Measurements from ENCODE around the gene KIT.

The KIT gene

DNA sequence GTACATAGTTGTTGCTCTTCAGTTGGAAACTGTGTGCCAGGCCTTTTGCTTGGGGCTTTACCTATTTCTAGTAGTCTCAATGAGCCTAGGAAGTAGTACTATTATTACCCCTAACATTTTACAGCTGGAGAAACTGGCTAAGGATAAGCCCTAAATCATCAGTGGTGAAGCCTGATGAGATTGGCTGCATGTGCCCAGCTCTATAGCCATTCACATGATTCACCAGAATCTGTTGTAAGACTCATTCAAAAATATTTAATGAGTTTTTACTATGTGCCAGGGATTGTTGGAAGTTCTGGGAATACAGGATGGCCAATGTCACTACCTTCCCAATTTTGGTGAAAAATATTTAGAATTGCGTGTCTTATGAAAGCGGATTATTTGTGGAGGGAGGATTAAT, 2.8 kb downstream of the KIT start:
- no peak for DNase-seq (ENCODE audit: low read depth in 2 of 2)

DNA sequence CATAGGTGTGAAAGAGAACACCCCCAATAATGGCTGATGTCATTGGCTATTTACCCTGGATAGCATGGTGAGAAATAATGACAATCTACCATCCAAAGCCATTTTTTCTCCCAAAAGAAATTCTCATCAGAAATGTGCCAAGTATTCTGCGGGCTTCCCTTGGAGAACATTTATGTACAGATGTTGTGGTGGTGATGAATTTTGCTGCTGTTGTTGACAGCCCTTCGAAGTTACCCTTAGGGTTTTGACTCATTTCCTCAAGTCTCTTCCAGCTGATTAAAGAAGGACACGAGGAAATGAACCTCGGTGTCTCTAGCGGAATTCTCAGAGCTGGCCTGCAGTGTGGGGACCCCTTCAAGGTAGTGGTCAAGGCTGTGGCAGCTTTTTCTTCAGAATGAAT, 3.4 kb downstream of the KIT start:
- DNase-seq (ENCODE audit: low read depth in 2 of 2) = peak; percentile 41 to 55

DNA sequence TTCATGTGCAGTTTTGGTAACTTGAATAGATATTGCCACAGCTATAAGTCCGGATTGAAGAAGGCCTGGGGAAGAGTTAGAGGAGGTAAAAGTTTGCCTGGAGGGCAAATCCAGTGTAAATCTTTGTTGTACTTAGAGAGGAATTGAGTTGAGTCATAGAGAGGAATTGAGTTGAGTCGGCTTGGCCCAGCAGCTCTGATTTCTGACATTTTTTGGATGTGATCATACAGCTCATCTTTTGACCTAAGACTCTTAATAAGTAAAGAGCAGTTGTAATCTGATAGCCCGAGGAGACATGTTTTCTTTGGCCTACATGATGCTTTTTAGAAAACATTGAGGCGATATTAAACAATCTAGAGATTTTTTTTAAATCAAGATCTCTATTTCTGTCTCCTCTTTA, 3.9 kb downstream of the KIT start:
- DNase-seq (ENCODE audit: low read depth in 2 of 2) = peak; percentile 83 to 84

DNA sequence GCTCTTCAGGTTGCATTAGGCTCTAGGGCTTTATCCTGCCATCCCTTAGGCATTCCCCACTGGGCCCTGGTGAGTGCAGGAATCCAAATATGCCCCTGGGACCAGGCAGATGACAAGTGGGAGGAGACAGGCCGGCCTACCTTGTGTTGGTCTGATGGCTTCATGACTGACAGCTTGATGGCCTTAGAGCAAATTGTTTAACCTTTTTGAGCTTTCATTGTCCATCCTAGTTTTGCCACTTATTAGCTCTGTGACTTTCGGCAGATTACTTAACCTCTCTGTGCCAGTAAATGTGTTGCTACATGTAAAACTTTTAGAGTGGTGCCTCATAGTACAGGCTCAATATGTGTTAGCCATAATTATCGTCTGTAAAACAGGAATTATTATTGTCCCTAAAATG, 4.4 kb downstream of the KIT start:
- DNase-seq (ENCODE audit: low read depth in 2 of 2) = no peak

DNA sequence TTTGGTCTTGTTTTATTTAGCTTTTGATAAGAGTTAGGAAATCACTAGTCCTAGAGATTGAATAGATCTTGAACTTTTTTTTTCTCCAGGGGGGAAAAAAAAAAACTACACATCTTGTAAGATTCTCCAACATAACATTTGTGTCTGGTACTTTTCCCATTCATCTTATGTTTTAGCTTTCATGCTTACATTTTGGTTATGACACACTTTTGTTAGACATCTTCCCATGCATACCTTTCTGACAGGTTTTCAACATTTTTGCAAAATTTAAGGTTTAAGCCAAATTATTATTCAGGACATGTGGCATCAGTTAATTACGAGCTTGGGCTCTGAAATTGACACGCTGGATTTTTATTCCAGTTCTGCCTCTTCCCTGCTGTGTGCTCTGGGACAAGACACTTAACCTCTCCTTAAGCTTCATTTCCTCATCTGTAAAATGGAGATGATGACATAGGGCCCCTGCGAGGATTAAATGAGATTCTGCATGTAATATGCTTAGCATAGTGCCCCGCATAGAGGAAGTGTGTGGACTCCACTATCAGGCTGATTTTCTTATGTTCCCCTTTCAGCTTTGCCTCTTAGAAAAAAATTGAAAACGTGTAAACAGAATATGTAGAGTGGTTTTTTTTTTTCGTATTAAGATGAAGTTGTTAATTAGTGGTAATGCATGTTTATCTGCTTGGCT, 5.3 kb downstream of the KIT start:
- DNase-seq (ENCODE audit: low read depth in 2 of 2) = peak in 1 of 2 experiments; percentile 29

DNA sequence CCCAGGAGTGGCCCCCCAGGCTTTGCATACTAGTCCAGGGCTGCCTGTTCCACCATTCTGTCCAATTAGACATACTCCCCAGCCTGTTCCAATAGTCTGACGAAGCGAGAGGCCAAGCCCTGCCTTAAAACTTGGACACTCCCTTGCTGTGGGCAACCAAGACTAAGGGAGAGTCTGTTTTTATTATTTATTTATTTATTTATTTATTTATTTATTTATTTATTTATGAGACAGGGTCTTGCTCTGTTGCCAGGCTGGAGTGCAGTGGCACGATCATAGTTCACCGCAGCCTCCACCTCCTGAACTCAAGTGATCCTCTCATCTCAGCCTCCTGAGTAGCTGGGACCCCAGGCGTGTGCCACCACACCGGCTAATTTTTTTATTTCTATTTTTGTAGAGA, 6.6 kb downstream of the KIT start:
- no peak for DNase-seq (ENCODE audit: low read depth in 2 of 2)

DNA sequence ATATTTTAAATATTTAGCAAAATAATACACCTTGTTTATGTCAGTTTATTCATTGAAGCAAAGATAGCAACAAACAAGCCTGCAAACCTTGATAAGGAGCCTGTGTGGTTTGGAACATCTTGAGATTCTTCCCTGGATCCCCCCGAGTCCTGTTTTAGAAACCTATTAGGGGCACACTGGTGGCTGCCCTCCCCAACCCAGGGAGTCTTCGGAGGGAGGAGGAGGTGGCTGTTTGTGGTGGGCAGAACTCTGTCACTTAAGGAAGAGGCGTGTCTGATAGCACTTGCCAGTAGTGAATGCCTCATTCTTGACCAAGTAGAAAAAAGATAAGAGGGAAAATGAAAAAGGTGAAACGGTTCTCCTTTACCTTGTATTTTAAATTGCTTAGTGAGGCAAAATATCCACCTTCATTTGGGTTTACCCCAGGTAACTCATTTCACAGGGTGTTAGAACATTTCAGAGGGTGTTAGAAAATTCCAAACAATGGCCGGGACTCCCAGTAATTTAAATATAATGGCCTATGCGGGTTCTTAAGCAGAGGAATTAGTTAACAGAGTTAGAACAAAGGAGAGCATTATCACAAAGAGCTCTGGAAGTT, 10.4 kb downstream of the KIT start:
- DNase-seq (ENCODE audit: low read depth in 2 of 2) = no peak

DNA sequence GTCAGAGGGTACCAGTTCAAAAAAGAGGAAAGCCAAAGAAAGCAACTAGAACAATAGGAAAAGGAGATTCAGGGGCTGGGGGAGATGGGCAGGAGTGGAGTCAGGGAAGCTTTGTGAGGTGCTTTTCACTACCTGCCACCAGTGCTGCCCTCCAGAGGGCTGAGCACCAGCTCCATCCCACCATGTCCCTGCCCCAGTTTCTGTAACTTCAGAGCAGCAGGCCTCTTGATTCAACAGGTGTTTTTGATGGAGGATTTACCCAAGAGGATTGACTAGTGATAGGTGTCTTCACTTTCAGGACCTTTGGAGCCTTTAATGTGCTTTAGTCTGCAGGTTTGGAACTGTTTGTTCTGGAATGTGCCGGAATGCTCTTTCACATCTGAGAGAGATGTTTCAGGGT, 12.1 kb downstream of the KIT start:
- DNase-seq (ENCODE audit: low read depth in 2 of 2) = no peak

DNA sequence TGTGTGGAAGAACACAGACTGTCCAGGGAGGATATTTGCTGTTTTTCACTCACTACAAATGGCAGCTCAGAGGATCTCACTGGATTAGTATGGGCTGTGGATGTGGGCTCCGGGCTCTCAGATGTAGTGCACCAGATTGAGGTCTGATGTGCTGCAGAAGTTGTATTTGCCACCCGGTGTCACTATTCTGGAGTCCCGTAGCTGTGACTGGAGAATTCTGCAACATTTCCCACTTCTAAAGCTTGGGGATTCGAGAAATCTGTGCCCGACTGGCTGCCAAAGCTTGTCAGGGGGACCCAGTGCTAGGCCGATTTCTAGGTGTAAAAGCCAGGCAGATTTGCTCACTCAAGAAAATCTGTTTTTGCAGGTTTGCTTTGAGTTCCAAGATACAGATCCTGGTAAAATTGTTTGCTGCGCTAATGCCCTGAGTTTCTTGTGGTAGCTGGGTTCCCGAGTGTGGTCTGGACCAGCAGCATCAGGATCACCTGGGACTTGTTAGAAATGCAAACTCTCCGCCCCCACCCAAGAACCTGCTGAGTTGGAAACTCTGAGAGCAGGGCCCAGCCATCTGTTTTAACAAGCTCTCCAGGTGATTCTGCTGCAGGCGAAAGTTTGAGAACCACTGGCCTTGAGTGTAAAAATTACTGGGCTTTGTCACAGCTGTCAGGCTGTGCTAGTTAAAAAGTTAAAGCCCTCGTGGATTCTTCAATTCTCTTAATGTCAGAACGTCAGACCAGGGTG, 18.1 kb downstream of the KIT start:
- DNase-seq (ENCODE audit: low read depth in 2 of 2) = no peak

DNA sequence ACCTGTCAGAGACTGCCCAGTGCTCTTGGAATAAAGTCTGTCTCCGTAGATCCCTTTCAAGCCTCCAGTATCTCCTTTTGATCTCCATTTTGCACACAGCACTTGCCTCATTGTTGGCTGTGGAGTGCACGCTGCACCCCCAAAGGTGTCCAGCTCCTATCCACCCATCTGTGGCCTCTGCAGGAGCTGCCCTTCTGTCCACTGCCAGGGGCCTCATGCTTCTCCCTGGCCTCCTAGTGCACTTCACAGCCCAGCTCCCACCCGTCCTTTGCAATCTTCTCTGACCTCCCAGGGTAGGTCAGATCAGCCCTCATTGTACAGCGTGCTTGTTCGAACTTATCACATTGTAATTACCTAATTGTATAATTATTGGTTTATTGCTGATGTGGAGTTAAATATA, 18.9 kb downstream of the KIT start:
- DNase-seq (ENCODE audit: low read depth in 2 of 2) = no peak

DNA sequence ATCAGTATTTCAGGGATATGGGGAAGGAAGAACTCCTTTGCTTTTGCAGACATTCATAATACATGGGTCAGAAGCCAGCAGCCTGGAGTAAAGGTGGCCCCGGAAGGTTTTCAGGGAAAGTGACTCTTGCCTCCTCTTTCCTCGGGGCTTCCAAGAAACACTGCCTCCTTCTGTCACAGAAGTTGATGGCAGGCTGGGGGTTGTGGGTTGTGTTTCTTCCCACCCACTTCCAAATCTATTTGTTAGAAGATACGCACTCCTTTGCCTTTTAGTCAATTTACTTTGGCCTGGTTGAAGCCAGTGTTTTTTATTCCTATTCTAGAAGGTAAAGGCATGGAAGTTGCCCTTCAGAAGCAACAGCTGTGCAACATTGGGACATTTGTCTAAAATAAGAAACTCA, 19.7 kb downstream of the KIT start:
- DNase-seq (ENCODE audit: low read depth in 2 of 2) = no peak

DNA sequence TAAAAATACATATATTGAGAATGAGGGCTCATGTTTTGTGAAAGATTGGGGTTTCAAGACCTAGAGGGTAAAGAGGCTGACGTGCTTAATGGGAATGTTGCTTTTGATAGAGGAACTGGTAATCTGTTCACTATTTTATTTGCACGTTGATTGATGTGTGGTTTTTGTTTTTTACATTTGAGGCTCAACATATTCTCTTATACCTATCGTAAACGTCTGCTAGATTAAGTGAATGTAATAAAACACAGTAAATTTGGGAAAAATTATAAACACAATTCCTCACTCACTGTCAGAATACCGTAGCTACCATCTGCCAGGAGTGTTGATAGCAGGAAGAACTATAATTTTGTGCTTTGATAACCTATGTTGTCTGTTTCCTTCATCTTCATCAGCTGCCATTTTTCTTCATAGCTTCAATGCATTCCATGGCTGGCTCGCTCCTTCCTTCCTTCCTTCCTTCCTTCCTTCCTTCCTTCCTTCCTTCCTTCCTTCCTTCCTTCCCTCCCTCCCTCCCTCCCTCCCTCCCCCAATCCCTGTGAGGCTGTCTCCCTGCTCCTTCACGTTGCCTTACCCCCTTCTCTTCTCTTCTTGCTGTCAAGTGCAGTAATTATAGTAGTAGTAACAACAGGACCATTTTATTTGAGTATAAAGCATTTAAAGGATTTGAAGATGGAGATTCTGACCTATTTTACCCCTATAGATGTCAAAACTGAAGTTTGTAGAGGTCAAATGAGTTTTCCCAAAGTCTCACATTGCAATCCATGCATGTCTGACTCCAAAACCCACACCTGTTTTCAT, 20.3 kb downstream of the KIT start:
- DNase-seq (ENCODE audit: low read depth in 2 of 2) = no peak

DNA sequence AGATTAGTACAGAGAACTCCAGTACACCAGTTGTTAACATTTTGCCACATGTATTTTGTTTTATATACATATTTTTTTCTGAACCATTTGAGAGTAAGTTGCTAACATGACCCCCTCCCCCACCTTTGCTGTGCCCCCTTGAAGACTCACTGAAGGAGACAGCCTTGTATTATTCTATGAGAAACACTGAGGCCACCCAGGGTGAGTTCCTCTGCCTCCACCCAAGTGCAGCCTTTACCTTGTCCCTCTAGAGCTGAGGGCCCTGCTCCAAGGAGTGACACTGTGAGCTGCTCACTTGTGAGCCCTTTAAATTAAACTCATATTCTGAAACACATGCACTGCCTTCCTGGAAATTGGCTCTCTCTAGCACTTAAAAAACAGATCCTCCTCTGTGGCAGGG, 21.1 kb downstream of the KIT start:
- no peak for DNase-seq (ENCODE audit: low read depth in 2 of 2)

DNA sequence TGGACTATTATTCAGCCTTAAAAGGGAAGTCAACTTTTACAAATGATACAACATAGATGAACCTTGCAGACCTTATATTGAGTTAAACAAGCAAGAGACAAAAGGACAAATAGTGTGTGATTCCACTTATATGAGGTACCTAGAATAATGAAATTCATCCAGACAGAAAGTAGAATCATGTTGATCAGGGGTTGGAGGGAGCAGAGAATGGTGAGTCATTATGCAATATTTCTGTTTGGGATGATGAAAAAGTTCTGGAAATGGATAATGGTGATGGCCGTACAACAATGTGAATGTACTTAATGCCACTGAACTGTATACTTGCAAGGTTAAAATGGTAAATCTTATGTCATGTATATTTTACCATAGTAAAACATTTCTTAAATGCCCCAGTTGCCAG, 22.1 kb downstream of the KIT start:
- no peak for DNase-seq (ENCODE audit: low read depth in 2 of 2)

DNA sequence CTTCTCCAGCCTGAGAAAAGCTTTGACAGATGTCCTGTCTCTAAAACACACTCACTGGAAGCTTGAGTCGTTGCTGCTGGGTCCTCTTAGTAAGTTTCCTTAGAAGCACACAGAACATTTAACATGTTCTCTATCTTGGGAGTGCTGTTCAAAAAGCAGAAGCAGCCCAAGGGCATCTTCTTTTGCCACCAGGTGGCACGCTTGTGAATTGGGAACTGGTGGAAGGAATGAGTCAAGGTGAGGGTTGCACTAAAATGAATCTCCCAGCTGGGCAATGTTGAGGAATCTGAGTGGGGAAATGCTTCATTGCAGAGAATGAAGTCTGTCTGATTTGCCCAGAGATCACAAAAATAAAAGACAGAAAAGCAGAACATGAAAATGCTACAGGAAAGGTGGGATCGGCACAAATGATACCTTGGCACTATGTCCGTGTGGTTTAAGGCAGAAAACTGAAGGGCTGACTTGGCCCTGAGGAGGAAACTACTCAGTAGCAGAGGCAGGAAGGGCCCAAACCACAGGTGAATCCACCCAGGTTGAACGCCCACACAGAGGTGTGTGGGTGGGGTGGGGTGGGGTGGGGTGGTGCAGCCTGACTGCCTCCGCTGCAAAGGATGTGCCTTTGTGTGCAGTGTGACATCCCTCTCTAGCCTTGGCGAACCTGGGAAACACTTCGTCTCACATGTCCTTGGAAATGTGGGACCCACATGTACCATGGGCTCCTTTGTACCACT, 26.0 kb downstream of the KIT start:
- no peak for DNase-seq (ENCODE audit: low read depth in 2 of 2)

DNA sequence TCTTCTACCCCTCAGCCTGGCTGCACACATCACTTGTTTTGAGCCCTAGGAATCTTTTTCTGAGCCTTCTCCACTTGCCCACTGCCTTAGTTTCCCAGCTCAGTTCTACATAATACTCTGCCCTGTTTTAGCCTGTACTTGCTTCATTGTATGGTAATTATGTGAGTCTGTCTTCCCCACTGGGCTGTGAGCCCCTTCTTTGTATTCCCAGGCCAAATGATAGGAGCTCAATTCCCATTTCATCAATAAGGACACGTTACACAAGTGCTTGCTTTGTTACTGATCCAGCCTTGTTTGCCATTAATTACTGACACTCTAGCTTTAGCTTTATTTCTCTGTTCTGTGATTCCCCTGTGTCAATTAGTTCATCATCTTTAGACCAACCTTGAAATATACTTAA, 28.1 kb downstream of the KIT start:
- no peak for DNase-seq (ENCODE audit: low read depth in 2 of 2)

DNA sequence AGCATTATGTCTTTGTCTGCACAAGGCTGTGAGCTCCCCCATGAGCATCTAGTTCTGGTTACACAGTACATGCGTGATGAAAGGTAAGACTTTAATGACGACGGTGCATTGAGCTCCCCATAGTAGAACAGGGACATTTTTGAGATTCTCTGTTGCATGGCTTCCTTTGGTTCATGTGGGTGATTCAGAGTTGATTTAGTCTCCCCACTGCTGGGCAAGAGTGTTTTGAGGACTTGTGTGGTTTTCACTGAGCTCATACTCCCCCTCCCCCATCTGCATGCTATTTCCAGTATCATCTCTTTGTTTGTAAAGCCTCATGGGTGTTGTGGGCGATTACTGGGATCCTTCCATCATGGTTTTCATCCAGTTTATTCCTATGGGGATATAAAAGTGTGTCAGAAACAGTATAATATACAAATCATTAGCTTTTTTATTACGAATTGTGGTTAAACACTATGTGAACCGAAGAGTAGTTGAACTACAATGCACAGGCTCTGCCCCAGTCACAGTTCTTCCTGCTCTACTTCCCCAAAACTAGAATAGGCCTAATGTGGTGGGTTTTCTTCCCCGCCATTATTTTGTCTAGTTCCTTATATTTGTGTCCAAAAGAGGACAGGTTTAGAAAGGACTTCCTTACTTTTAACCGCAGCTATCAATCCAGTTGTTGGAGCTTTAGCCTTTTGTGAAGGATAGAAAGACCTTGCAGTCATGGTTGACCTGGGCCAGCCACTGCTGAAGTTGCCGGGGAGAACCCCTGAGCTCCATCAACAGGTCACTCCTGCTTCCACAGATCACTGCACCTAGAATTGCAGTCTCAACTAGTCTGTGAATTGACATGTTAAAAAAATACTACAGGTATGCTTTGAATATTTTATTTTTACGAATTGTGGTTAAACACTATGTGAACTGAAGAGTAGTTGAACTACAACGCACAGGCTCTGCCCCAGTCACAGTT, 30.4 kb downstream of the KIT start:
- DNase-seq (ENCODE audit: low read depth in 2 of 2) = peak; percentile 68 to 71

DNA sequence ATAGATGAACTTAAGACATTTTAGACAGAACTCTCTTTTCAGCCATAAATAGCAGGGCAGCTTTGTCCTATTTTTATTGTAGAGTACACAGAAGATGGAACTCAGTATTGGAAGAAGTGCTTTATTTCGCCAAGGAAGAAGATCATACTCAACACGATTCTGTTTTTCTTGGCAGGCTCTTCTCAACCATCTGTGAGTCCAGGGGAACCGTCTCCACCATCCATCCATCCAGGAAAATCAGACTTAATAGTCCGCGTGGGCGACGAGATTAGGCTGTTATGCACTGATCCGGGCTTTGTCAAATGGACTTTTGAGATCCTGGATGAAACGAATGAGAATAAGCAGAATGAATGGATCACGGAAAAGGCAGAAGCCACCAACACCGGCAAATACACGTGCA, 37.6 kb downstream of the KIT start:
- no peak for DNase-seq (ENCODE audit: low read depth in 2 of 2)

DNA sequence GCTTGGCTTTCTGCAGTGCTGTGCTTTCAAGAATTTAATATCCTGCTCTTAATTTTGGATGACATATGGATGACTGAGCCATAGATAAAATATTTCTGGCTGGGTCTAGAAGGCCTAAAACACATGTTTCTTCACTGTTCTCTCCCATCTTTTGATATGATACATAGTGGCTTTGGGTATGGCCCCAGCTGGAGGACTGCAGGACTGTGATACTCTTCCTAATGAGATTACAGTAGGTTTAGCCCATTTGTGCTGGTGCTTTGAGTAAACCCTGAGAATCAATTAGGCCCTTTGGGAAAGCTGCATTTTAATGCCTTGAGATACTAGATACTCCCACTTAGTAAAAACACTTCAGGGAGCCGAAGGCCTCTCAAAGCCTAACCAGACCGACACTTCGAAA, 38.0 kb downstream of the KIT start:
- DNase-seq (ENCODE audit: low read depth in 2 of 2) = no peak

DNA sequence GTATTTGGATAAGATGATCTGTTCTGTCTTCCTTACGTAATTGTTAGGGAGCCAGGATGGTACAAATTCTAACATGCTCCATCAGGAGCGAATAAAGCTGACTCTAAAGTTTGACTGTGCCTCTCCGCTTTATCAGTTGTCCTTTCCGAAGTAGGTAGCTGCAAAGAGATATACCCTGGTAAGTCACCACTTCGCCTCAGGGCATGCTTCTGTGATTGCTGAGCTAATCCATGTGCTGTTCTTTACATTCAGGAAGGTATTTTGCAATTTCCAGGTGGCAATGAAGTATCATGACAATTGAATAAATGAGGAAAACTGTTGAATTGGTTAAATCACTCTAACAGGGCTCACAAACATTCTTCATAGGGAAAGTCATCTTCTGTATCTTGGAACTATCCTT, 38.9 kb downstream of the KIT start:
- no peak for DNase-seq (ENCODE audit: low read depth in 2 of 2)

DNA sequence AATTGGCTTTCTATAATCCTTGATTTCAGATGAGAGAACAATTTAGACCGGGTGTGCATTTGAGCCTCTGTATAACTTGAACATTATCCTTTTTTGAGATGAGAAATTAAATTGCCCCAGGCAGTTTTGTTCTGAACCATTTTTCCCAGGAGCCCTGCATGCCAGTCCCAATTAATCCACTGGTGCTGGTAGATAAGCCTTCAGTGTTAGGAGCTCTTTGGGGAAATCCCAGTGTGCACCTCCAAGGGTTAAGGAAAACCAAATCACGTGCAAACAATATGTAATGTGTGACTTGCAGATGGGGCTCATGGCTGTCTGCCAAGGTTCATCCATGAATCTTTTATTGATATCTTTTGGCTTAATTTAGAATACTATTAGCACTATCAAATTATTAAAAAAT, 43.2 kb downstream of the KIT start:
- no peak for DNase-seq (ENCODE audit: low read depth in 2 of 2)

Measured in fibroblast of skin of left quadriceps (primary cell).